ENCODE results near the gene ATP2B2. TPM values are rescaled to one million over a fixed set of nuclear protein-coding genes. Genes with fewer than 3 reads are reported as not detected.

ATP2B2 gene
- total and polyA plus RNA-seq, 9 of the 15 experiments (the other 6 are each of a cell fraction or from before 2014, with no cell fraction given), result 0.06 TPM; not detected in 8

- no peak for TF ChIP-seq KAT2B (IDR thresholded peaks at IDR 0.05; ENCODE audit: low read depth, low read length)
- TF ChIP-seq CHAMP1 (IDR thresholded peaks at IDR 0.05), result no peak
- TF ChIP-seq MLLT1 (IDR thresholded peaks at IDR 0.05), result no peak
- no peak for TF ChIP-seq RFX1 (IDR thresholded peaks at IDR 0.05)
- TF ChIP-seq FOXJ2 (tag; IDR thresholded peaks at IDR 0.05), result no peak
- TF ChIP-seq TEAD4 (IDR thresholded peaks at IDR 0.05; ENCODE audit: low read length), result no peak
- no peak for TF ChIP-seq TEAD4 (CRISPR knock-in tag; IDR thresholded peaks at IDR 0.05; ENCODE audit: borderline replicate concordance)
- no peak for TF ChIP-seq SMAD1 (IDR thresholded peaks at IDR 0.05; ENCODE audit: low read depth, low read length, partially characterized antibody)
- no peak for TF ChIP-seq ZNF79 (CRISPR knock-in tag; IDR thresholded peaks at IDR 0.05; ENCODE audit: low read depth)
- TF ChIP-seq HEY1 (CRISPR knock-in tag; IDR thresholded peaks at IDR 0.05; ENCODE audit: borderline replicate concordance), result no peak
- no peak for TF ChIP-seq NR0B1 (IDR thresholded peaks at IDR 0.05; ENCODE audit: partially characterized antibody)
- TF ChIP-seq SREBF1 (IDR thresholded peaks at IDR 0.05; ENCODE audit: borderline replicate concordance, low read depth, low read length), result no peak
- no peak for TF ChIP-seq ZBTB12 (CRISPR knock-in tag; IDR thresholded peaks at IDR 0.05)
- TF ChIP-seq IFI16 (CRISPR knock-in tag; IDR thresholded peaks at IDR 0.05), result no peak
- peak; percentile 31; the same call in 1 of the 2 replicates for TF ChIP-seq DPF2 (IDR thresholded peaks at IDR 0.05)
- TF ChIP-seq TRIM28 (IDR thresholded peaks at IDR 0.05), result no peak
- TF ChIP-seq ZNF830 (CRISPR knock-in tag; IDR thresholded peaks at IDR 0.05), result no peak
- TF ChIP-seq TAF9B (IDR thresholded peaks at IDR 0.05; ENCODE audit: partially characterized antibody), result no peak
- TF ChIP-seq UBTF (IDR thresholded peaks at IDR 0.05; ENCODE audit: borderline replicate concordance in 1 of 2, low read depth in 2 of 2, low read length in 2 of 2), result no peak
- TF ChIP-seq, protein P1, sequence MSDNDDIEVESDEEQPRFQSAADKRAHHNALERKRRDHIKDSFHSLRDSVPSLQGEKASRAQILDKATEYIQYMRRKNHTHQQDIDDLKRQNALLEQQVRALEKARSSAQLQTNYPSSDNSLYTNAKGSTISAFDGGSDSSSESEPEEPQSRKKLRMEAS (CRISPR knock-in tag; IDR thresholded peaks at IDR 0.05), result 0 out of 2 replicates have a peak, but pooled peaks have one; percentile 30
- TF ChIP-seq MCM2 (IDR thresholded peaks at IDR 0.05; ENCODE audit: low read depth), result no peak
These were observed 131.6 kb downstream of the ATP2B2 start (continued) for GRCh38 chr3:10373686-10374261.
